BE2C (cell line): Measurements from ENCODE around the gene C11orf21.

Source experiments
- DNase-seq: peaks from one replicate; pipeline ENCODE4 v3.0.0-alpha.2; 2020
- H3K27me3 ChIP-seq: fragments of 250-450 bp; sonication (Bioruptor Pico); 2 replicates; pipeline ENCODE4 v1.5.1; 2020; ENCODE audit warnings: mild to moderate bottlenecking
- H3K36me3 ChIP-seq: fragments of 250-450 bp; sonication (Bioruptor Pico); 2 replicates; pipeline ENCODE4 v1.5.1; 2020; ENCODE audit warnings: mild to moderate bottlenecking
- H3K4me1 ChIP-seq: fragments of 250-450 bp; sonication (Bioruptor Pico); 2 replicates; pipeline ENCODE4 v1.5.1; 2020
- H3K4me3 ChIP-seq: 2 replicates; pipeline ENCODE4 v1.5.1; 2011; ENCODE audit warnings: low read depth, low read length
- H3K9me3 ChIP-seq: fragments of 250-450 bp; sonication (Bioruptor Pico); 2 replicates; pipeline ENCODE4 v1.5.1; 2020
- CTCF ChIP-seq: IDR thresholded peaks from 2 replicates; pipeline ENCODE4 v1.5.1; 2012; ENCODE audit warnings: mild to moderate bottlenecking, low read depth, low read length

The C11orf21 gene

GRCh38 chr11:2325719-2326118 is 24.0 kb upstream of the C11orf21 start:
- no peaks in the 10 kb centered on the region; the same call in 1 of the 2 replicates for H3K4me1 ChIP-seq
- no peaks in the 10 kb centered on the region for H3K9me3 ChIP-seq
- no peaks in the 10 kb centered on the region for H3K36me3 ChIP-seq
- no peak for DNase-seq
- TF ChIP-seq CTCF: no peak
- no peak overlapping the region for H3K4me3 ChIP-seq
- no peaks in the 10 kb centered on the region for H3K27me3 ChIP-seq

GRCh38 chr11:2325123-2325522 is 23.4 kb upstream of the C11orf21 start:
- Histone ChIP-seq H3K4me1 (no peaks in the 10 kb centered on the region; the same call in 1 of the 2 replicates), H3K36me3 (no peaks in the 10 kb centered on the region), H3K9me3 (no peaks in the 10 kb centered on the region), H3K27me3 (no peaks in the 10 kb centered on the region), H3K4me3 (no peak overlapping the region)
- TF ChIP-seq CTCF: no peak
- no peak for DNase-seq

GRCh38 chr11:2321311-2321683 is 19.6 kb upstream of the C11orf21 start:
- no peaks in the 10 kb centered on the region for H3K9me3 ChIP-seq
- H3K36me3 ChIP-seq: no peaks in the 10 kb centered on the region
- no peaks in the 10 kb centered on the region for H3K27me3 ChIP-seq
- DNase-seq: no peak
- H3K4me3 ChIP-seq: no peak overlapping the region
- TF ChIP-seq CTCF: no peak
- H3K4me1 ChIP-seq: no peaks in the 10 kb centered on the region; the same call in 1 of the 2 replicates

- Histone ChIP-seq H3K4me1 (peaks cover 1% of the 10 kb centered on the region), H3K9me3 (no peaks in the 10 kb centered on the region), H3K4me3 (no peak overlapping the region), H3K27me3 (no peaks in the 10 kb centered on the region), H3K36me3 (no peaks in the 10 kb centered on the region)
- TF ChIP-seq CTCF: no peak
- no peak for DNase-seq
Measured at GRCh38 chr11:2320568-2321310, 19.0 kb upstream of the C11orf21 start.

GRCh38 chr11:2319791-2320472 is 18.2 kb upstream of the C11orf21 start:
- no peak for TF ChIP-seq CTCF
- H3K36me3 ChIP-seq: no peaks in the 10 kb centered on the region
- DNase-seq: no peak
- no peaks in the 10 kb centered on the region for H3K27me3 ChIP-seq
- no peak overlapping the region for H3K4me3 ChIP-seq
- H3K4me1 ChIP-seq: peaks cover 5% of the 10 kb centered on the region
- no peaks in the 10 kb centered on the region for H3K9me3 ChIP-seq

- no peak for DNase-seq
- TF ChIP-seq CTCF: no peak
- H3K4me3 ChIP-seq: no peak overlapping the region
- H3K36me3 ChIP-seq: no peaks in the 10 kb centered on the region
- no peaks in the 10 kb centered on the region for H3K27me3 ChIP-seq
- peaks cover 11% of the 10 kb centered on the region for H3K4me1 ChIP-seq
- H3K9me3 ChIP-seq: no peaks in the 10 kb centered on the region
Measured at GRCh38 chr11:2318707-2319106, 17.0 kb upstream of the C11orf21 start.
